Heart left ventricle (tissue), 16 donors: ENCODE results near the gene CCNA2. TPM values are rescaled to one million over a fixed set of nuclear protein-coding genes. Genes with fewer than 3 reads are reported as not detected.

Experiments used
- ATAC-seq, 4 donors: fragments of 200-7000 bp; cut with Tn5 transposase; one replicate each; pipeline ENCODE4 v1.9.1; 2020 to 2022; ENCODE audit warnings: moderate library complexity in 4 of 4, mild to moderate bottlenecking in 3 of 4, moderate number of reproducible peaks in 1 of 4
- DNase-seq, 5 donors: peaks; one replicate each; pipeline ENCODE4 v3.0.0-alpha.2; 2020
- H3K27ac ChIP-seq, 12 donors: fragments of 200-600 bp; sonication (generic) in 4 of 12; one replicate each; pipeline versions ENCODE4 v1.5.0 to v1.8.0; 2016 to 2022; ENCODE audit warnings: mild to moderate bottlenecking in 2 of 12
- H3K27me3 ChIP-seq, 9 donors: fragments of 200-600 bp; sonication (generic) in 2 of 9; one replicate each; pipeline versions ENCODE4 v1.5.1 to v1.8.0; 2016 to 2022; ENCODE audit warnings: mild to moderate bottlenecking in 3 of 9
- H3K36me3 ChIP-seq, 9 donors: fragments of 200-600 bp; sonication (generic) in 2 of 9; one replicate each; pipeline versions ENCODE4 v1.5.0 to v1.8.0; 2018 to 2022; ENCODE audit warnings: mild to moderate bottlenecking in 2 of 9
- H3K4me1 ChIP-seq, 12 donors: fragments of 200-600 bp; sonication (generic) in 4 of 12; one replicate each; pipeline versions ENCODE4 v1.5.0 to v1.8.0; 2016 to 2022; ENCODE audit warnings: mild to moderate bottlenecking in 3 of 12
- H3K4me3 ChIP-seq, 12 donors: fragments of 200-600 bp; sonication (generic) in 4 of 12; one replicate each; pipeline versions ENCODE4 v1.5.0 to v1.8.0; 2017 to 2022; ENCODE audit warnings: mild to moderate bottlenecking in 9 of 12, moderate library complexity in 4 of 12
- H3K9me3 ChIP-seq, 12 donors: fragments of 200-600 bp; sonication (generic) in 4 of 12; one replicate each; pipeline versions ENCODE4 v1.5.0 to v1.8.0; 2016 to 2022; ENCODE audit warnings: mild to moderate bottlenecking in 1 of 12
- CTCF ChIP-seq, 12 donors: fragments of 200-600 bp; sonication (generic) in 4 of 12; IDR thresholded peaks; one replicate each; pipeline versions ENCODE4 v1.5.0 to v1.8.0; 2018 to 2022; ENCODE audit warnings: antibody characterized with exemption in 12 of 12, mild to moderate bottlenecking in 5 of 12
- POLR2A ChIP-seq, 2 donors: fragments of 450-650 bp; IDR thresholded peaks; one replicate each; pipeline ENCODE4 v1.6.1; 2017; ENCODE audit warnings: antibody characterized with exemption in 2 of 2, mild to moderate bottlenecking in 2 of 2, moderate library complexity in 2 of 2
- WGBS, 4 donors: extraction: QIAGEN DNeasy Blood & Tissue Kit in 2 of 4; methylation state at CpG; one replicate each; pipeline versions ENCODE4 v1.1.5 to v1.1.7; 2013 to 2018; 5-methylcytosine and 5-hydroxymethylcytosine counted together
- intact Hi-C, 10 donors: fragments of 100-400 bp; cut with DNase I; formaldehyde crosslinking; loops; one replicate each; pipeline versions ENCODE4 v1.11.1 to v1.14.2; 2022
- polyA plus RNA-seq, 2 donors: library from polyadenylated mRNA; stranded (reverse); fragments of 200-250 nt; gene quantifications; one replicate each; pipeline ENCODE4 v1.2.3, GENCODE V29; 2013
- total RNA-seq, 9 donors: library from RNA; depleted of rRNA in 2 of 9; stranded (reverse); fragments of >200 nt in 2 of 9; fragmentation: NEBNext Ultra II Directional in 3 of 9; extraction: Animal tissue kit (Norgen Biotek cat#: 25700) in 3 of 9; gene quantifications; one replicate each; pipeline versions ENCODE4 v1.1.0 to v1.2.4, GENCODE V29; 2016 to 2023
- donor health status: ischemic (EF 13 %, LVEDD 7.1; RV severe dilation, severe dysfunction).
- donor health status: healthy with polysubstance abuse.
- donor health status: DM: no; HTN: yes; CAD: no.
- donor health status: DM: no; HTN: no; CAD: no.
- donor health status: ischemic (EF 25% LVEDD 6.9; RV normal size, moderate dysfunction).
- donor health status: ischemic (EF 25% LVEDD 5.7; RV mildly dilated, moderate dysfunction).
- donor health status: healthy.
- donor health status: DM: yes; HTN: yes; CAD: no.
- donor health status: ischemic (EF 35%, LVEDD 5.7; RV mildly dilated, moderate dysfunction).
- donor health status: nonischemic (EF 11% LVEDD 7.7; RV severe dilation, severe dysfunction).
- donor health status: DM: yes; HTN: yes; CAD: no.
- donor health status: PGD.
- donor health status: ischemic (EF 29% LVEDD 5.4; RV normal size, mild dysfunction).
- donor health status: nonischemic (EF 23%, LVEDD 6.1; RV moderate dilation, normal function).

The CCNA2 gene
- total and polyA plus RNA-seq, 11 donors, result 0.09 to 9.4 (median 0.40) TPM; not detected in 1

GRCh38 chr4:121784401-121784800 lies 39.3 kb downstream of the CCNA2 start:
- intact Hi-C loops, result no loop called here
- Histone ChIP-seq H3K4me1 (peaks cover 0 to 9% (median 0%) of the 10 kb centered on the region in 12 donors), H3K4me3 (no peak overlapping the region), H3K27me3 (peaks cover 0 to 11% (median 0%) of the 10 kb centered on the region in 9 donors), H3K36me3 (no peaks in the 10 kb centered on the region), H3K9me3 (peaks cover 0 to 11% (median 0%) of the 10 kb centered on the region in 12 donors), H3K27ac (no peak overlapping the region)
- no peak for ATAC-seq
- no peak for DNase-seq
- TF ChIP-seq CTCF (IDR thresholded peaks at IDR 0.05) (no peak), POLR2A (IDR thresholded peaks at IDR 0.05) (no peak)
- 54 to 100% (median 80%) methylated on average over 1 of the region's 1 CpG for WGBS, 4 donors

- ATAC-seq, result no peak
- no peak overlapping the region for H3K27ac ChIP-seq
- H3K36me3 ChIP-seq, result no peaks in the 10 kb centered on the region
- no peak for DNase-seq
- peaks cover 0 to 11% (median 0%) of the 10 kb centered on the region in 12 donors for H3K9me3 ChIP-seq
- peaks cover 0 to 11% (median 0%) of the 10 kb centered on the region in 9 donors for H3K27me3 ChIP-seq
- peaks cover 0 to 13% (median 0%) of the 10 kb centered on the region in 12 donors for H3K4me1 ChIP-seq
- WGBS, 4 donors, result 64 to 69% (median 68%) methylated on average over 1 of the region's 1 CpG
- TF ChIP-seq POLR2A (IDR thresholded peaks at IDR 0.05) (no peak), CTCF (IDR thresholded peaks at IDR 0.05) (no peak)
- intact Hi-C loops, result no loop called here
- H3K4me3 ChIP-seq, result no peak overlapping the region
These were observed 40.5 kb downstream of the CCNA2 start for GRCh38 chr4:121783210-121783609.

GRCh38 chr4:121778991-121779628 lies 44.6 kb downstream of the CCNA2 start:
- Histone ChIP-seq H3K9me3 (peaks cover 0 to 6% (median 0%) of the 10 kb centered on the region in 12 donors), H3K4me3 (no peak overlapping the region), H3K27ac (no peak overlapping the region), H3K4me1 (peaks cover 0 to 7% (median 0%) of the 10 kb centered on the region in 12 donors), H3K27me3 (peaks cover 0 to 3% (median 0%) of the 10 kb centered on the region in 9 donors), H3K36me3 (no peaks in the 10 kb centered on the region)
- WGBS, 4 donors, result 28 to 41% (median 37%) methylated on average over 8 of the region's 8 CpGs
- ATAC-seq (peak in 3 of 4 donors; percentile 60 to 80 (median 62)), DNase-seq (no peak)
- TF ChIP-seq POLR2A (IDR thresholded peaks at IDR 0.05) (no peak), CTCF (IDR thresholded peaks at IDR 0.05) (no peak)
- intact Hi-C loops, result no loop called here

GRCh38 chr4:121777625-121778024 lies 46.1 kb downstream of the CCNA2 start:
- no peaks in the 10 kb centered on the region for H3K9me3 ChIP-seq
- no peaks in the 10 kb centered on the region for H3K36me3 ChIP-seq
- TF ChIP-seq CTCF (IDR thresholded peaks at IDR 0.05) (no peak), POLR2A (IDR thresholded peaks at IDR 0.05) (no peak)
- H3K4me1 ChIP-seq, result peaks cover 0 to 7% (median 0%) of the 10 kb centered on the region in 12 donors
- 29 to 39% (median 35%) methylated on average over 3 of the region's 3 CpGs for WGBS, 4 donors
- intact Hi-C loops, result no loop called here
- no peak for ATAC-seq
- no peak overlapping the region for H3K27ac ChIP-seq
- peaks cover 0 to 3% (median 0%) of the 10 kb centered on the region in 9 donors for H3K27me3 ChIP-seq
- H3K4me3 ChIP-seq, result no peak overlapping the region
- DNase-seq, result no peak
